Measurements from ENCODE around the gene STMN1.

STMN1 gene

GRCh38 chr1:25898223-25899015 lies 7.8 kb downstream of the STMN1 start:
- ATAC-seq (replicated peaks; ENCODE audit: extremely low read depth, poor library complexity, severe bottlenecking) (no peak), DNase-seq (ENCODE audit: low spot score in 2 of 2) (no peak)
- Mint-ChIP-seq H3K9me3 (no peaks in the 10 kb centered on the region), H3K36me3 (ENCODE audit: insufficient read depth) (peaks cover 13% of the 10 kb centered on the region), H3K27me3 (no peaks in the 10 kb centered on the region), H3K4me1 (peaks cover 9% of the 10 kb centered on the region), H3K27ac (ENCODE audit: low read depth) (no peak overlapping the region), H3K4me3 (no peak overlapping the region)

GRCh38 chr1:25897754-25898153 lies 8.5 kb downstream of the STMN1 start:
- DNase-seq (ENCODE audit: low spot score in 2 of 2) (no peak), ATAC-seq (replicated peaks; ENCODE audit: extremely low read depth, poor library complexity, severe bottlenecking) (no peak)
- Mint-ChIP-seq H3K4me3 (no peak overlapping the region), H3K36me3 (ENCODE audit: insufficient read depth) (peaks cover 13% of the 10 kb centered on the region), H3K27me3 (no peaks in the 10 kb centered on the region), H3K9me3 (no peaks in the 10 kb centered on the region), H3K4me1 (peaks cover 9% of the 10 kb centered on the region), H3K27ac (ENCODE audit: low read depth) (no peak overlapping the region)

- Mint-ChIP-seq H3K4me3 (no peak overlapping the region), H3K27me3 (no peaks in the 10 kb centered on the region), H3K36me3 (ENCODE audit: insufficient read depth) (peaks cover 9% of the 10 kb centered on the region), H3K4me1 (peaks cover 9% of the 10 kb centered on the region), H3K9me3 (no peaks in the 10 kb centered on the region), H3K27ac (ENCODE audit: low read depth) (no peak overlapping the region)
- DNase-seq (ENCODE audit: low spot score in 2 of 2): no peak
- no peak for ATAC-seq (replicated peaks; ENCODE audit: extremely low read depth, poor library complexity, severe bottlenecking)
Observed at GRCh38 chr1:25896266-25896665, 10.0 kb downstream of the STMN1 start.

DNA sequence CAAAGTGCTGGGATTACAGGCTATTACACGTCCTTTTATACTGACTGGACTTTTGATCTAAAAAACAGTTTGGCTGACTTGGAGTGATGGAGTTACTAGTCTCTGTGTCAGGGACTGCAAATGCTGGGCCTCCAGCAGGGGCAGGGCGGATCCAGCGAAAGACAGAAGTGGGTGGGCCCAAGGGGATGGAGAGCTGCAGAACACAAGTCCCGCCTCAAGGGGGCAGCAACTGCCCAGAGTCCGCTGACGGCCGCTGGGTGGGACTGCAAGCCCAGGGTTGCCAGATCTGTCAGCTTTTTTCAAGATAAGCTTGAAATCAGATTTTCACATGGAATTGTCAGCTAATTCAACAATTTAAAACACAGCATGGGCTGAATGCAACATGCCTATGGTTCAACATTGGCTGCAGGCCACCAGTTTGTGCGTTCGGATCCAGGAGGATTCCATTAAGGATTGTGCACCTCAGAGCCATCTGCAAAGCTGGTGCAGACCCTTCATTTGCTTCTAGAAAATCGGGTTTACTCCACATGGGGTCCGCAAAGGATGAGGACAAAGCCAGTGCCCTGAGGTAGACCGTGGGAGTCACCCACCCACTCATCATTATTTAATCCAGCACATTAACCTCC lies 10.7 kb downstream of the STMN1 start:
- Mint-ChIP-seq H3K27ac (ENCODE audit: low read depth) (no peak overlapping the region), H3K4me1 (peaks cover 9% of the 10 kb centered on the region), H3K36me3 (ENCODE audit: insufficient read depth) (peaks cover 6% of the 10 kb centered on the region), H3K4me3 (no peak overlapping the region), H3K9me3 (no peaks in the 10 kb centered on the region), H3K27me3 (no peaks in the 10 kb centered on the region)
- ATAC-seq (replicated peaks; ENCODE audit: extremely low read depth, poor library complexity, severe bottlenecking): peak; percentile 100
- peak; percentile 89 to 91 for DNase-seq (ENCODE audit: low spot score in 2 of 2)

- no peaks in the 10 kb centered on the region for H3K27me3 Mint-ChIP-seq
- H3K4me1 Mint-ChIP-seq: peaks cover 9% of the 10 kb centered on the region
- peaks cover 6% of the 10 kb centered on the region for H3K36me3 Mint-ChIP-seq (ENCODE audit: insufficient read depth)
- no peak overlapping the region for H3K27ac Mint-ChIP-seq (ENCODE audit: low read depth)
- ATAC-seq (replicated peaks; ENCODE audit: extremely low read depth, poor library complexity, severe bottlenecking): no peak
- no peaks in the 10 kb centered on the region for H3K9me3 Mint-ChIP-seq
- no peak overlapping the region for H3K4me3 Mint-ChIP-seq
- DNase-seq (ENCODE audit: low spot score in 2 of 2): no peak
Observed at GRCh38 chr1:25893116-25893515, 13.1 kb downstream of the STMN1 start.

DNA sequence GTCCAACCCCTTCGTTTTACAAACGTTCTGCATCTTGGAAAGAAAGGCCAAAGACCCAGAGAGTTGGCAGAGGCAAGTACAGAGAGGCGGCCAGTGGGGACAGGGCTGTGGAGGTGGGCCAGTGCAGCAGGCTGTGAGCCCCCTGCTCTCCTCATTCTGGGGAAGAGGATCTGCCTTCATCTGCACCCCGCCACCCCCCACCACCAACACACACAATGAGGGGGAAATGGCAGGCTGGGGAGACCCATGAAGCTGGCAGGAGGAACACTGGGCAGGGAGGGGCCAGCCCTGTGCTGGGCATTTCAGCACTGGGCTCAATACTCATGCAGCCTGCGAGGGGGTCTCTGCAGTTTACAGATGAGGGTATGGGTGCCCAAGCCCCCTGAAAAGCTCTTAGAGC lies 14.6 kb downstream of the STMN1 start:
- no peak for DNase-seq (ENCODE audit: low spot score in 2 of 2)
- Mint-ChIP-seq H3K27ac (ENCODE audit: low read depth) (no peak overlapping the region), H3K36me3 (ENCODE audit: insufficient read depth) (peaks cover 4% of the 10 kb centered on the region), H3K4me1 (peaks cover 9% of the 10 kb centered on the region), H3K27me3 (no peaks in the 10 kb centered on the region), H3K4me3 (no peak overlapping the region), H3K9me3 (no peaks in the 10 kb centered on the region)
- no peak for ATAC-seq (replicated peaks; ENCODE audit: extremely low read depth, poor library complexity, severe bottlenecking)

- Mint-ChIP-seq H3K27me3 (no peaks in the 10 kb centered on the region), H3K4me3 (no peak overlapping the region), H3K9me3 (no peaks in the 10 kb centered on the region), H3K36me3 (ENCODE audit: insufficient read depth) (peaks cover 3% of the 10 kb centered on the region), H3K27ac (ENCODE audit: low read depth) (no peak overlapping the region), H3K4me1 (peaks cover 4% of the 10 kb centered on the region)
- DNase-seq (ENCODE audit: low spot score in 2 of 2) (no peak), ATAC-seq (replicated peaks; ENCODE audit: extremely low read depth, poor library complexity, severe bottlenecking) (no peak)
Observed at GRCh38 chr1:25890239-25891034, 15.8 kb downstream of the STMN1 start.

DNA sequence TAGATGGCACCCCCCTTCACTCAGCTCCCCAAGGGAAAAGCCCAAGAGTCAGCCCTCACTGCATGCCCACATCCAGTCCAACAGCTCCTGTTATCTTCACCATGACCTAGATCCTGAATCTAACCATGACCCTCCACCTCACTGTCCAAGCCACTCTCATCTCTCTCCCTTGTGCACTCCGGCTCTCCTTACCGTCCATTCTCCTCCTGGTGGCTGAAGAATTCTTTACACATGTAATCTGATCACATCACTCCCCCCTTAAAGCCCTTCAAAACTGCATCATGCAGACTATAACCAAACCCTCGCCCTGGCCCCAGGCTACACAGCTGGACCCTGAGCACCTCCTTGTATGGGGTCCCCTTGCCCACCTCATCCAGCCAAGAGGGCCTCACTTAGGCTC lies 16.7 kb downstream of the STMN1 start:
- no peaks in the 10 kb centered on the region for H3K9me3 Mint-ChIP-seq
- DNase-seq (ENCODE audit: low spot score in 2 of 2) (no peak), ATAC-seq (replicated peaks; ENCODE audit: extremely low read depth, poor library complexity, severe bottlenecking) (no peak)
- H3K4me1 Mint-ChIP-seq: no peaks in the 10 kb centered on the region
- no peak overlapping the region for H3K4me3 Mint-ChIP-seq
- H3K27me3 Mint-ChIP-seq: no peaks in the 10 kb centered on the region
- H3K36me3 Mint-ChIP-seq (ENCODE audit: insufficient read depth): no peaks in the 10 kb centered on the region
- H3K27ac Mint-ChIP-seq (ENCODE audit: low read depth): no peak overlapping the region

DNA sequence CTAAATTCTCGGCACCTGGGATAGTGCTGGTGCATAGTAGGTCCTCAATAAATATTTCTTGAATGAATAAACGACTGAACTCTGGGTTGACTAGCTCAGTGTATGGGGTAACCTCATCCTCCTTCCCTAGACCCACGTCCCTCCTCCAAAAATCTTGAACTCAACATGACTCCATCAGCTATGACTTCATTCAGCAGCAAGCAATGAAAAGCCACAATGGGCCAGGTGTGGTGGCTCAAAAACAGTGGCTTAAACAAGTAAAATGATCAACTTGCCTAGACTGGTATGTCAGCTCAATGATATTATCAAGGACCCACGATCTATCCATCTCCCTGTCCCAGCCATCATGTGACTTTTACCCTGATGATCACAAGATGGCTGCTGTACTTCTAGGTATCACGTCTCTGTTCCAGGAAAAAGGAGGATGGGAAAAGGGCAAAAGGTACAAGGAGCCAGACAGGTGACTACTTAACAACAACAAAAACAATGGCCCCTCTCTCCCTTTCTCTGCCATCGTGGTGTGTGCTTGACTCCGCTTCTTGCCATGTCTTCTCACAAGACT lies 17.7 kb downstream of the STMN1 start:
- H3K4me1 Mint-ChIP-seq: no peaks in the 10 kb centered on the region
- H3K27ac Mint-ChIP-seq (ENCODE audit: low read depth): no peak overlapping the region
- H3K27me3 Mint-ChIP-seq: no peaks in the 10 kb centered on the region
- ATAC-seq (replicated peaks; ENCODE audit: extremely low read depth, poor library complexity, severe bottlenecking) (no peak), DNase-seq (ENCODE audit: low spot score in 2 of 2) (no peak)
- no peak overlapping the region for H3K4me3 Mint-ChIP-seq
- no peaks in the 10 kb centered on the region for H3K36me3 Mint-ChIP-seq (ENCODE audit: insufficient read depth)
- no peaks in the 10 kb centered on the region for H3K9me3 Mint-ChIP-seq

DNA sequence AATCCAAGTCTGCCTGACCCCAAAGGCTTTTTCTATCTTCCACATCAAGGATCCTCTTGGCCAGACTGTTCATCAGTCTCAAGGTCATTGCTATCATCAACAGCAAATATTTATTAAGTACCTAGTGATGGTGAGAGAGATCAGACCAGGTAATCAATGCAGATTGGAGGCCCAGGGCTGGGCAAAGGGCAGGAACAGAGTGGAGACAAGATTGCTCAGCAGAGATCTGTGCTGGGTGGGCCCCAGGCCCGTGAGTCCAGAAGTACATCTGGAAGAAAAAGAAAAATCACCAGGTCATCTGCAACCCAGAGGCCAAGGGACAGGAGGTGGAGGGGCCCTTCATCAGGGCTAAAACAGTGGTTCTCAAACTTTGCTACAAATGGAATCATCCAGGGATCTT lies 20.6 kb downstream of the STMN1 start:
- DNase-seq (ENCODE audit: low spot score in 2 of 2) (no peak), ATAC-seq (replicated peaks; ENCODE audit: extremely low read depth, poor library complexity, severe bottlenecking) (no peak)
- Mint-ChIP-seq H3K36me3 (ENCODE audit: insufficient read depth) (no peaks in the 10 kb centered on the region), H3K4me3 (no peak overlapping the region), H3K4me1 (no peaks in the 10 kb centered on the region), H3K9me3 (no peaks in the 10 kb centered on the region), H3K27ac (ENCODE audit: low read depth) (no peak overlapping the region), H3K27me3 (no peaks in the 10 kb centered on the region)

- Mint-ChIP-seq H3K4me1 (peaks cover 4% of the 10 kb centered on the region), H3K4me3 (no peak overlapping the region), H3K27me3 (no peaks in the 10 kb centered on the region), H3K9me3 (no peaks in the 10 kb centered on the region), H3K27ac (ENCODE audit: low read depth) (no peak overlapping the region), H3K36me3 (ENCODE audit: insufficient read depth) (no peaks in the 10 kb centered on the region)
- no peak for ATAC-seq (replicated peaks; ENCODE audit: extremely low read depth, poor library complexity, severe bottlenecking)
- no peak for DNase-seq (ENCODE audit: low spot score in 2 of 2)
Observed at GRCh38 chr1:25881266-25881665, 25.0 kb downstream of the STMN1 start.

DNA sequence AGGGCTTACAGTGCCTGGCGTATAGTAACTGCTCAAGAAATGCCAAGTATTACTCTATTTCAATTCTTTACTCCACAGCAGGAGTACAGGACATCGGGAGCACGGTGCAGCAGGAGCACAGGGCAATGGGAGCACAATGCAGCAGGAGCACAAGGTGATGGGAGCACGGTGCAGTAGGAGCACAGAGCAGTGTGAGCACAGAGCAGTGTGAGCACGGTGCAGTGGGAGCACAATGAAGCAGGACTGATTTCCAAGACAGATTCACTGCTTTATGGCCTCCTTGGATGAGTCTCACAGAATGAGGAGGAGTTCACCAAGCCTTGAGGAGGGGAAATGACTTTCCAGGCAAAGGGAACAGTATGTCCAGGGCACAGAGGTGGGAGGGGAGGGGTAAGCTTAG lies 25.7 kb downstream of the STMN1 start:
- Mint-ChIP-seq H3K9me3 (no peaks in the 10 kb centered on the region), H3K27ac (ENCODE audit: low read depth) (no peak overlapping the region), H3K36me3 (ENCODE audit: insufficient read depth) (no peaks in the 10 kb centered on the region), H3K4me1 (peaks cover 9% of the 10 kb centered on the region), H3K4me3 (no peak overlapping the region), H3K27me3 (no peaks in the 10 kb centered on the region)
- ATAC-seq (replicated peaks; ENCODE audit: extremely low read depth, poor library complexity, severe bottlenecking) (no peak), DNase-seq (ENCODE audit: low spot score in 2 of 2) (no peak)

Measured in central memory CD8-positive, alpha-beta T cell (primary cell).